GM19025 (cell line): ENCODE measurements around the gene B3GAT3.
"Not testable (repeated sequence)": the region's sequence is repeated elsewhere in the genome, so short reads cannot be mapped to it uniquely, and the experiment has no call there.

ENCODE experiments used
- ATAC-seq: cut with Tn5 transposase; IDR thresholded peaks from one replicate; pipeline ENCODE4 v1.9.1; 2021; ENCODE audit warnings: mild to moderate bottlenecking, low read depth, moderate library complexity; ENCODE audit not compliant: unreplicated experiment

Gene B3GAT3

GRCh38 chr11:62580959-62581715, 40.6 kb downstream of the B3GAT3 start:
- ATAC-seq, result no peak

- no peak for ATAC-seq
Observed at GRCh38 chr11:62579252-62579651, 42.5 kb downstream of the B3GAT3 start.

GRCh38 chr11:62578541-62578940, 43.2 kb downstream of the B3GAT3 start:
- ATAC-seq, result no peak

DNA sequence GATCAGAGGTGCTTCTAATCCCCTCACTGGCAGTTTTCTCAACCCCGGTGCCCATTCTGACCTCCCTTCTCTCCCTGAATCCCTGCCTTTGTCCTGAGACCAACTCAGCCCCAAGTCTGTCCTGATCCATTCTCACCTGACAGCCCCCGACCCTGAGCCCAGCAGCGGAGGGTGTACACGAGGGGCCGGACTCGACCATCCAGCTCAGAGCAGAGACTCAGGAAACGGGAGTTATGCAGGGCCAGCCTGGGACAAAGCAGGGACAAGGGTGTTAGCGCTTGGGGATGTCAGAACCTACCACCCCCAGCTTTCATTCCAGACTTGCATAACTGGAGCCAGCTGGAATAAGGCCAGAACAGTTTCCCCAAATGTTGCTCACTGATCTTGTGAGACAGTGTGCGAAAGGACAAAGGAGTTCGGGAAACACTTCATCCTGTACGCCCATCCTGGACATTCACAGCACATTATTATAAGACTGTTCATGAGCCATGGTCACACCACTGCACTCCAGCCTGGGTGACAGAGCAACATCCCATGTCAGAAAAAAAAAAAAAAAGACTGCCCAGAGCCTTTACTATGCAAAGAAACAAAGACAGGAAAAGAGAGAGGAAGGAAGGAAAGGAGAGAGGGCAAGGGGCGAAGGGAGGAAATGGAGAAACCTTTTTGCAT, 44.6 kb downstream of the B3GAT3 start:
- no peak for ATAC-seq

DNA sequence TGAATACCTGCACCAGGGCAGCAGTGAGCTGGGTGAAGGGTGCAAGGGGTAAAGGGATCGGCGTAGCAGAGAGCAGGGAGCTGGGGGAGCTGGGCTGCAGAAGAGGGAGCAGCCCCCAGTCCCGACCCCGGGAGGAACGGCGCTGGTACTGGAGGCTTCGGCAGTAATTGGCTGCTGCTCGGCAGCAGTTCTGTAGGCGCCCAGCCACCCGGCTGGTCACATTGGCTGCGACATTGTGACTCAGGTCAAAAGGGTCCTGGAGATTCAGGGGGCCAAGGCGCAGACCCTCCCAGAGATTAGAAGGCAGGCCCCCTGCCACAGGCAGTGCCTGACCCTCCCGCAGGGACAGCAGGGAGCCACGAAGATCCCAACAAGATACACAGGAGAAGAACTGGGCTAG, 45.9 kb downstream of the B3GAT3 start:
- no peak for ATAC-seq

DNA sequence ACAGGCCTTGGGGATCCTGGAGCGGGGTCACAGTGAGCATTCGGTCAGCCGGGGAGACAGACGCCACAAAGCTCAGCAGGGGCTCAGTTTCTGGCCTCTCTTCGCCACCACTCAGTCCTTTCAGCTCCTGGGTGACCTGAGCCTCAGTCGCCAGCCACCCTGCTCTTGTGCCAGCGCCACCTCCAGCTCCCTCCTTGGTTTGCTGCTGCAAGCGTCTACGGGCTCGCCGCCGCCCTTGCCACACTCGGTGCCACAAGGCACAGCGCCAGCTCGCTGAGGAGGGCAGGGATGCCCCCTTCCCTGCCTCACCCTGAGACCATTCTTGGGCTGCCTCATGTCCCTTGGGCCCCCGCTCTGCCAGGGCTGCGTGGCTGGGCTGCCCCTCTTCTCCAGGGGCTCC, 46.6 kb downstream of the B3GAT3 start:
- no peak for ATAC-seq

DNA sequence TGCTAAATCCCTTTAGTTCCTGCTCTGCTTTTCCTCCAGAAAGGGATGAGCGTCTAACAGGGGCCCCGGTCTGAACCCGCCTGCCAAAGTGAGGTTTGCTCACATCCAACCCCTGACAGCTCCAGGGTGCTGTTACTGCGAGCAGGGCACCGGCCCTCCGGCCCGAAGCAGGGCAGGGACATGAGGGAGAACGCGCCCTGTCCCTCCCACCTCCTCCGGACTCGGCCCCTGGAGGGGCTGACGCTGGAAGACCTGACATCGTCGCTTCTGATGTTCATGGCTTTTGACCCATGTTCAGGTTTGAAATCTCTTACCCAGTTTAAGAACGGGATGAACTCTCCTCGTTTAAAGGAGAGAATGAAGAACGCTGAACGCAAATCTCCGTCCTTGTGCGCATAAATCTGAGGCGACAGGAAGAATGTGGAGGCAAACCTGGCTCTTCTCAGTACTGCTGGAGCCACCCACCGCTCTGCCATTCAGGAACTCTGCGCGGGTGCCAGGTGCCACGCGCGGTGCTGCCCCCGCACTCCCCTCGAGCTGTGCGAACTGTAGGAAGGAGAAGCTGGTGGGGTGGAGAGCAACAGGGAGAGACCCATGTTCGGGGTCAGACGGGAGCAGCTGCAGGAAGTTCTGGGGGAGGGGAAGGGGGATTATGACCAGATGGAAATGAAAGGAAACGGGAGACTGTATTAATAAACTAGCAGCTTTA, 47.3 kb downstream of the B3GAT3 start:
- peak; percentile 6 for ATAC-seq

GRCh38 chr11:62573592-62574362, 48.0 kb downstream of the B3GAT3 start, which contains the start of gene EEF1G:
EEF1G (minus strand) TSS chr11:62573891; CDS start chr11:62573842, 49 bp downstream.
- ATAC-seq, result peak; percentile 88

DNA sequence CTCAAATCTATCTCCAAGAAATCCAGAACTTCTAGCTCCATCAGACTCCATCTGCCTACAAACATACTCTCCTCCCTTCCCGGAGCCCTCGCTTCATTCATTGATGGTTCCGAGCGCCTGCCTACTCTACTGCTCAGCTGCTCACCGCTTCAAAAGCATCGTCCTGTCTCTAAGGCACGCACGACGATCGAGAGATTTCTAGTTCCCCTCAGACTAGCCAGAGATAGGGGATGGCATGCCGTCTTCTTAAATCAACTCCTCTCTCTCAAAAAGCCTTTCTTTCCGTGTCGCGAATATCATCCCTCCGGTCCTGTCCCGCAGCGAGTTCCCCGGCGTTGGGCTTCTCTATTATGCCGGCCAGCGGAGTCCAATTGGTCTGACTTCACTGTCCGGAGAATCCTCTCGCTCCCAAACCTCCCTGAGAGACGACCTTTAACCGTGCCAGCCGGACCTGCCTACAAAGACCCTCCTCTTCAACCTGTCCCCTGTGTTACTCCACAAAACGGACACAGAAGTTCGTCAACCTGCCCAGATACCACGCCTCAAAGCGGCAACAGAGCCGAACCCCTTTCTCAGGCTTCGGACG, 48.7 kb downstream of the B3GAT3 start:
- no peak for ATAC-seq

DNA sequence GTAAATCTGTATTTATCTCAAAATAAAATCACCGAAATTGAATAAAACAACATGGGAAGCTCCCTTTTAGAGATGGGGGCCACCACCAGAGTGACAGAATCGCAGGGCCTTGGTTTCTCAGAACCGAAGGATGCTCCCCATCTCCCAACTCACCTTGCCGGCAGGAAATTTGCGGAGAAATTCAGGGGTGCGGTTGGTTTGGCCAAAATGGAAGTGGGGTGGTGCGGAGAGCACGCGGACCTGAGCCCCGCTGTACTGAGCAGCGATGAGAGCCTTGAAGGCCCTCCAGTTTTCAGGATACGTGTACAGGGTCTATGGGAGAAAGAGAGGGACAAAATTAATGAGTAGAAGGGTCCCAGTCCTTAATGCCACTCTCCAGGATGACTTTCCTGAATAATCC, 49.4 kb downstream of the B3GAT3 start:
- ATAC-seq, result no peak

DNA sequence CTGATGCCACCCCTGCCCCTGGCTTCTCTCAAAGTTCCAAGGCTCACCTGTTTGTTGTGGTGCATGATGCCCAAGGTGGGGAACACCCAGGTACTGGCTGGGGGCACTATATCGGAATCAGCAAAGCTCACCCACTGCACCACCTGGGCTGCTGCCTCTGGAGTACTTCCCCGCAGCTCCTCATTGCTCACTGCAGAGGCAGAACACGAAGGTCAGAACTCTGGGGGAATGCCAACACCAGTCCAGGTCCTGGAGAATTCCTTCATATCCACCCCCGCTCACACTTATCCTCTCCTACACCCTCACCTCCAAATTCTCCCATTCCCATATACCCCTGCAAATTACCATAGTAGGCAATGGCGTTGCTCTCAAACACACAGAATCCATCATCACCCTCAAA, 50.3 kb downstream of the B3GAT3 start:
- ATAC-seq, result not testable (repeated sequence)

DNA sequence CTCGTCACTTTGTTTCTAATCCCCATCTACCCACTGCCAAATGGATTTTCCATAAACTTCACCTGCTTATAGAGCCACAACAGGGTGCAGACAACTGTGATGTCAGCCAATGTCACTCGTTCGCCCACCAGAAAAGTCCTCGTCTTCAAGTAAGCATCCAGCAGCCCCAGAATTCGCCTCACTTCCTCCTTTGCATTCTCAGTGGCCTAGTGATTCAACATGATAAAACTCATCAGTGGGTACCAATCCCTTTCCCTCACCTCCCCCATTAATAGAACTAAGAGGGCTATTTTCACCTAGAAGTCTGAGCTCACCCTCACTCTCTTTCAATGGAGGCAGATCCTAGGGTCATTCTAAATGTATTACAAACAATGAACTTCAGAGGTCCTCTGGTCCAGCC, 50.9 kb downstream of the B3GAT3 start:
- ATAC-seq, result not testable (repeated sequence)

- no peak for ATAC-seq
Observed at GRCh38 chr11:62569611-62570010, 52.2 kb downstream of the B3GAT3 start.

GRCh38 chr11:62567018-62567633, 54.7 kb downstream of the B3GAT3 start:
- ATAC-seq, result no peak

DNA sequence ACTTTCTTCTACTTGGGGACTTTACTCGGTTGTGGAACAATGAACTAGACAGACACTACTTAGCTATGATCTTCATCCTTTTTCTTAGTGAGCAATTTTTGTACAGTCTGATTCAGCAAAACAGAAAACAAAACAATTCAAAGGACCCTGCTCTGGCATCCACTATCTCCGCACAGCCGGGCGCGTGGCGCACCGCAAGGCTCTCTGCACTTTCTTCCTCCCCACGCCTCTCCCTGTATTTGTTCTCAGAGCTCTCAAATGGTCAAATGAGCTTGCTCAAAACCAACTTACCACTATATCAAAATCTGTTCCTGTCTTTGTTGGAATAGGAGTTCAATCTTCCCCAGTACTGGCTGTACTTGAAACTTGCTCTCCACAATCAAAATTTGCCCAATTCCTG, 55.5 kb downstream of the B3GAT3 start:
- ATAC-seq, result no peak
